H1 (cell line): ENCODE data around the gene GRK5. TPM values are rescaled to one million over a fixed set of nuclear protein-coding genes. Genes with fewer than 3 reads are reported as not detected.
A peak's percentile ranks its signal among the peaks of the same experiment; 100 is the strongest.

Source experiments
- CTCF ChIA-PET: fragments of 300-600 bp; sonication (Branson Sonifier 250); formaldehyde crosslinking; loops from one replicate; lab custom pipeline; 2021; ENCODE audit not compliant: partially characterized antibody; lab: Charles Lee
- POLR2A ChIA-PET: fragments of 300-600 bp; sonication (Branson Sonifier 250); formaldehyde crosslinking; loops from one replicate; lab custom pipeline; 2021; ENCODE audit warnings: inconsistent platforms; ENCODE audit not compliant: partially characterized antibody; lab: Charles Lee
- DNase-seq, 2 experiments: peaks; one replicate each; pipeline versions ENCODE4 v3.0.0 to v3.0.0-alpha.2; 2010 to 2022; ENCODE audit warnings: low spot score in 2 of 2, low read depth in 1 of 2, mixed read lengths in 1 of 2
- FAIRE-seq: peaks from 2 replicates; lab custom pipeline; 2011; peaks lifted over from hg19 to GRCh38; lab: Jason Lieb, UNC
- H2AFZ ChIP-seq: 2 replicates; pipeline ENCODE4 v1.8.1; 2012; ENCODE audit warnings: low read length, inconsistent platforms
- H2AK5ac ChIP-seq: 2 replicates; pipeline ENCODE4 v1.6.1; 2013; ENCODE audit warnings: low read depth, low read length
- H2BK120ac ChIP-seq: replicated peaks from 2 replicates; pipeline ENCODE3; 2013; ENCODE audit warnings: low read depth, low read length, inconsistent platforms
- H2BK12ac ChIP-seq: 2 replicates; pipeline ENCODE4 v1.6.1; 2013; ENCODE audit warnings: low read depth, low read length
- H2BK15ac ChIP-seq: 2 replicates; pipeline ENCODE4 v1.6.1; 2013; ENCODE audit warnings: low read length
- H2BK20ac ChIP-seq: 2 replicates; pipeline ENCODE4 v1.6.1; 2013; ENCODE audit warnings: low read length
- H2BK5ac ChIP-seq: 2 replicates; pipeline ENCODE4 v1.6.1; 2013; ENCODE audit warnings: low read depth, low read length
- H3K14ac ChIP-seq: 2 replicates; pipeline ENCODE4 v1.6.1; 2013; ENCODE audit warnings: inconsistent platforms; ENCODE audit not compliant: insufficient read length
- H3K18ac ChIP-seq: 2 replicates; pipeline ENCODE4 v1.6.1; 2013; ENCODE audit warnings: low read length; ENCODE audit errors: extremely low read depth
- H3K23ac ChIP-seq: 2 replicates; pipeline ENCODE4 v1.6.1; 2013; ENCODE audit warnings: inconsistent platforms; ENCODE audit not compliant: insufficient read length
- H3K23me2 ChIP-seq: 2 replicates; pipeline ENCODE4 v1.6.1; 2013; ENCODE audit warnings: low read depth, low read length
- H3K27ac ChIP-seq: 2 replicates; pipeline ENCODE4 v1.6.1; 2011; ENCODE audit warnings: low read depth, low read length, inconsistent platforms
- H3K27me3 ChIP-seq, 4 experiments: replicated peaks in 1 of 4; 1 replicate in 1 of 4; 2 replicates in 3 of 4; pipeline versions ENCODE4 v1.6.1 to v1.8.1; 2011 to 2013; ENCODE audit warnings: low read length in 3 of 4, mild to moderate bottlenecking in 3 of 4, inconsistent platforms in 2 of 4, mixed read lengths in 2 of 4, moderate library complexity in 1 of 4; ENCODE audit not compliant: control insufficient read depth in 3 of 4, insufficient read depth in 3 of 4; ENCODE audit errors: extremely low read depth in 1 of 4
- H3K36me3 ChIP-seq, 4 experiments: 2 replicates each; pipeline versions ENCODE4 v1.6.1 to v1.8.1; 2011 to 2013; ENCODE audit warnings: mild to moderate bottlenecking in 4 of 4, low read length in 3 of 4, moderate library complexity in 2 of 4, control low read depth in 1 of 4, inconsistent platforms in 1 of 4; ENCODE audit not compliant: insufficient read depth in 4 of 4, control insufficient read depth in 2 of 4
- H3K4ac ChIP-seq: replicated peaks from 2 replicates; pipeline ENCODE3; 2013; ENCODE audit warnings: low read length, low read depth, mixed read lengths, inconsistent platforms; ENCODE audit not compliant: insufficient read length
- H3K4me1 ChIP-seq, 4 experiments: replicated peaks in 1 of 4; 1 replicate in 1 of 4; 2 replicates in 3 of 4; pipeline versions ENCODE4 v1.6.1 to v1.8.1; 2011 to 2013; ENCODE audit warnings: low read length in 3 of 4, inconsistent platforms in 2 of 4, mixed read lengths in 1 of 4; ENCODE audit not compliant: insufficient read depth in 4 of 4, control insufficient read depth in 3 of 4
- H3K4me2 ChIP-seq, 2 experiments: 2 replicates each; pipeline versions ENCODE4 v1.6.1 to v1.8.1; 2011 to 2013; ENCODE audit warnings: low read depth in 2 of 2, low read length in 2 of 2, control low read depth in 1 of 2, inconsistent platforms in 1 of 2, mild to moderate bottlenecking in 1 of 2; ENCODE audit not compliant: insufficient read depth in 1 of 2
- H3K4me3 ChIP-seq, 4 experiments: fragments of 200-600, 300-600 bp in 1 of 4; sonication (generic), shearing (Covaris generic), sonication (Bioruptor Twin) in 1 of 4; 2 replicates each; pipeline versions ENCODE4 v1.5.1 to v1.8.1; 2011 to 2016; ENCODE audit warnings: low read length in 4 of 4, low read depth in 3 of 4, control low read depth in 2 of 4, inconsistent platforms in 2 of 4, mild to moderate bottlenecking in 2 of 4, mixed read lengths in 1 of 4, moderate library complexity in 1 of 4; ENCODE audit not compliant: insufficient read depth in 2 of 4; ENCODE audit errors: extremely low read depth in 1 of 4
- H3K56ac ChIP-seq: replicated peaks from 2 replicates; pipeline ENCODE3; 2013; ENCODE audit warnings: low read depth, mild to moderate bottlenecking, mixed read lengths, low read length, inconsistent platforms; ENCODE audit not compliant: insufficient read length
- H3K79me1 ChIP-seq: 2 replicates; pipeline ENCODE4 v1.6.1; 2013; ENCODE audit warnings: low read depth, low read length, control low read depth
- H3K79me2 ChIP-seq, 2 experiments: 2 replicates each; pipeline versions ENCODE4 v1.6.1 to v1.8.1; 2012 to 2013; ENCODE audit warnings: low read length in 2 of 2, mild to moderate bottlenecking in 2 of 2, inconsistent platforms in 1 of 2; ENCODE audit not compliant: insufficient read depth in 2 of 2, control insufficient read depth in 1 of 2
- H3K9ac ChIP-seq, 4 experiments: replicated peaks in 1 of 4; 1 replicate in 1 of 4; 2 replicates in 3 of 4; pipeline versions ENCODE4 v1.6.1 to v1.8.1; 2011 to 2013; ENCODE audit warnings: low read depth in 3 of 4, low read length in 3 of 4, control low read depth in 2 of 4, mild to moderate bottlenecking in 2 of 4, moderate library complexity in 2 of 4, inconsistent platforms in 1 of 4; ENCODE audit errors: extremely low read depth in 1 of 4
- H3K9me3 ChIP-seq, 2 experiments: 2 replicates each; pipeline versions ENCODE4 v1.6.1 to v1.8.1; 2012 to 2013; ENCODE audit warnings: mild to moderate bottlenecking in 2 of 2, moderate library complexity in 2 of 2, control low read depth in 1 of 2, inconsistent platforms in 1 of 2, low read depth in 1 of 2, low read length in 1 of 2, mixed read lengths in 1 of 2; ENCODE audit not compliant: insufficient read depth in 2 of 2
- H4K20me1 ChIP-seq, 2 experiments: replicated peaks in 1 of 2; 2 replicates each; pipeline versions ENCODE3 to v1.8.1; 2011 to 2013; ENCODE audit warnings: inconsistent platforms in 2 of 2, low read length in 2 of 2, mild to moderate bottlenecking in 1 of 2; ENCODE audit not compliant: insufficient read depth in 2 of 2, control insufficient read depth in 1 of 2
- H4K5ac ChIP-seq: 2 replicates; pipeline ENCODE4 v1.6.1; 2013; ENCODE audit warnings: low read length, low read depth, mixed read lengths, inconsistent platforms; ENCODE audit not compliant: insufficient read length
- H4K8ac ChIP-seq: 2 replicates; pipeline ENCODE4 v1.8.0; 2013; ENCODE audit warnings: mild to moderate bottlenecking, moderate library complexity, low read length, inconsistent platforms; ENCODE audit not compliant: insufficient read depth; ENCODE audit errors: extremely low read depth
- H4K91ac ChIP-seq: replicated peaks from 2 replicates; pipeline ENCODE3; 2013; ENCODE audit warnings: low read length, mixed read lengths, inconsistent platforms; ENCODE audit not compliant: insufficient read length
- SUZ12 ChIP-seq: fragments of 200-600 bp; sonication (generic); IDR thresholded peaks from 2 replicates; pipeline ENCODE4 v1.6.1; 2012; ENCODE audit warnings: mild to moderate bottlenecking, inconsistent platforms, low read length, moderate library complexity, mixed read lengths
- YY1 ChIP-seq: IDR thresholded peaks from 2 replicates; pipeline ENCODE4 v1.6.1; 2011; ENCODE audit warnings: low read depth, mild to moderate bottlenecking, low read length
- WGBS, 2 experiments: shearing (Covaris generic) in 1 of 2; methylation state at CpG; one replicate each; pipeline versions ENCODE4 v1.1.6 to v1.1.7; 2013 to 2015; ENCODE audit warnings: low lambda C conversion rate in 2 of 2, mixed read lengths in 2 of 2, inconsistent platforms in 1 of 2, low coverage in 1 of 2, missing lambda C conversion rate in 1 of 2; ENCODE audit not compliant: insufficient replicate concordance in 2 of 2, insufficient coverage in 1 of 2, insufficient read length in 1 of 2; ENCODE audit errors: extremely low coverage in 1 of 2, missing lambda C conversion rate in 1 of 2; 5-methylcytosine and 5-hydroxymethylcytosine counted together
- polyA plus RNA-seq, 7 experiments: library from polyadenylated mRNA; depleted of rRNA in 3 of 7; stranded (reverse) in 5 of 7; unstranded in 2 of 7; fragments of >200 nt in 5 of 7; fragments of 200-250 nt in 2 of 7; gene quantifications; 1 replicate in 5 of 7; 2 replicates in 1 of 7; 4 replicates in 1 of 7; pipeline versions ENCODE4 v1.2.1 to v1.2.3, GENCODE V29; 2011 to 2013; ENCODE audit warnings: missing spikeins in 2 of 7, mixed read lengths in 2 of 7
- total RNA-seq: library from RNA; stranded (reverse); fragmentation: NEBNext Ultra II Directional; extraction: Animal tissue kit (Norgen Biotek cat#: 25700); gene quantifications from 2 replicates; pipeline ENCODE4 v1.2.1, GENCODE V29; 2021
- TF ChIP-seq, protein P1 (sequence below), 3 experiments: IDR thresholded peaks; 1 replicate in 2 of 3; 2 replicates in 1 of 3; pipeline versions ENCODE4 v1.5.1 to v1.6.1; 2011; ENCODE audit warnings: low read length in 3 of 3, mild to moderate bottlenecking in 3 of 3, inconsistent platforms in 2 of 3, low read depth in 1 of 3, moderate library complexity in 1 of 3; ENCODE audit not compliant: insufficient read depth in 1 of 3; ENCODE audit errors: control extremely low read depth in 1 of 3

The GRK5 gene
- total and polyA plus RNA-seq, 2 of the 8 experiments (the other 6 are each of a cell fraction or from before 2014, with no cell fraction given) = 0.54 to 2.5 TPM

DNA sequence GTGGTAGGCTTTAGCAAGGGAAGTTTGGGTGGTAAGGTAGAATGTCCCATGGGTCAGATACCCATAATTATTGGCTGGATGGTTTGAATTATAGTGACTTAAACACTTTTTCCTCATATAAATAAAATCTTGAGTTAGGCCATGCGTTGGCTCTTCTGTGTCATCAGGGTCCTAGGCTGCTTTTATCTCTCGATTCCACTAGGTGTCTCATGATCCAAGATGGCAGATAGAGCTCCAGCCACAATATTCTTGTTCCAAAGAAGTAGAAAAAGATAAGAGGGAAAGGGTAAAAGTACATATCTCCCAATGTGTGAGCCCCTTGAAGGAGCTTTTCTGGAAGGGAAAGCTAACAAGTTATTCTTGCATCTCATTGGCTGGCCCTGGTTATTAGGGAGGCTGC is 144.7 kb downstream of the GRK5 start:
- ChIA-PET CTCF (interaction anchor here (0.8 to 7.6 kb wide), 21 partner anchors 8 to 153 kb away, joined by 3 to 48 read pairs (median 4); no protein-coding TSS in a partner anchor), POLR2A (no interaction called here)
- DNase-seq (no peak), FAIRE-seq (no peak)
- Histone ChIP-seq H3K4me3 (no peak overlapping the region), H2AK5ac (no peak overlapping the region), H2BK5ac (no peak overlapping the region), H2BK15ac (no peak overlapping the region), H3K27ac (no peak overlapping the region), H3K9me3 (peaks cover 13 to 30% of the 10 kb centered on the region in 2 experiments), H3K4me1 (no peaks in the 10 kb centered on the region), H4K20me1 (no peaks in the 10 kb centered on the region), H4K91ac (no peak overlapping the region), H4K5ac (no peak overlapping the region), H3K14ac (no peak overlapping the region), H2AFZ (no peak overlapping the region), H2BK20ac (no peak overlapping the region), H3K18ac (no peak overlapping the region), H2BK12ac (no peak overlapping the region), H3K36me3 (no peaks in the 10 kb centered on the region), H4K8ac (no peak overlapping the region), H3K27me3 (no peaks in the 10 kb centered on the region), H3K56ac (no peak overlapping the region), H3K23me2 (no peaks in the 10 kb centered on the region), H3K4ac (no peak overlapping the region), H3K23ac (no peak overlapping the region), H3K9ac (no peak overlapping the region), H3K79me1 (no peaks in the 10 kb centered on the region), H2BK120ac (no peak overlapping the region), H3K79me2 (no peaks in the 10 kb centered on the region), H3K4me2 (no peak overlapping the region)
- WGBS, 2 experiments = 81% methylated on average over 2 of the region's 2 CpGs; no CpG with 5 or more reads in 1 of the 2 experiments
- no peak for TF ChIP-seq SUZ12
- TF ChIP-seq, protein P1, sequence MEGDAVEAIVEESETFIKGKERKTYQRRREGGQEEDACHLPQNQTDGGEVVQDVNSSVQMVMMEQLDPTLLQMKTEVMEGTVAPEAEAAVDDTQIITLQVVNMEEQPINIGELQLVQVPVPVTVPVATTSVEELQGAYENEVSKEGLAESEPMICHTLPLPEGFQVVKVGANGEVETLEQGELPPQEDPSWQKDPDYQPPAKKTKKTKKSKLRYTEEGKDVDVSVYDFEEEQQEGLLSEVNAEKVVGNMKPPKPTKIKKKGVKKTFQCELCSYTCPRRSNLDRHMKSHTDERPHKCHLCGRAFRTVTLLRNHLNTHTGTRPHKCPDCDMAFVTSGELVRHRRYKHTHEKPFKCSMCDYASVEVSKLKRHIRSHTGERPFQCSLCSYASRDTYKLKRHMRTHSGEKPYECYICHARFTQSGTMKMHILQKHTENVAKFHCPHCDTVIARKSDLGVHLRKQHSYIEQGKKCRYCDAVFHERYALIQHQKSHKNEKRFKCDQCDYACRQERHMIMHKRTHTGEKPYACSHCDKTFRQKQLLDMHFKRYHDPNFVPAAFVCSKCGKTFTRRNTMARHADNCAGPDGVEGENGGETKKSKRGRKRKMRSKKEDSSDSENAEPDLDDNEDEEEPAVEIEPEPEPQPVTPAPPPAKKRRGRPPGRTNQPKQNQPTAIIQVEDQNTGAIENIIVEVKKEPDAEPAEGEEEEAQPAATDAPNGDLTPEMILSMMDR (IDR thresholded peaks at IDR 0.05; ENCODE audit: control extremely low read depth in 1 of 3, insufficient read depth in 1 of 3, low read depth in 1 of 3, low read length in 3 of 3) = peak in 1 of 3 experiments; percentile 10; a peak in 1 of 4 replicates
- peak; percentile 42; the same call in 1 of the 2 replicates for TF ChIP-seq YY1
